Dendritic cell treated with granulocyte-macrophage colony-stimulating factor and Interleukin-4, amounts not matched to agents 40 ng/mL and 50 ng/mL, for 4 days (primary cell): ENCODE data around the gene SMIM21.

Experiments used
- H3K27ac Mint-ChIP-seq: one replicate; pipeline ENCODE4 v1.8.0; 2022; ENCODE audit warnings: mild to moderate bottlenecking, mixed read lengths
- H3K27me3 Mint-ChIP-seq: one replicate; pipeline ENCODE4 v1.8.0; 2022; ENCODE audit warnings: mild to moderate bottlenecking, mixed read lengths
- H3K36me3 Mint-ChIP-seq: one replicate; pipeline ENCODE4 v1.8.0; 2022; ENCODE audit warnings: low read depth, mixed read lengths
- H3K4me1 Mint-ChIP-seq: one replicate; pipeline ENCODE4 v1.8.0; 2022; ENCODE audit warnings: low read depth, mixed read lengths
- H3K4me3 Mint-ChIP-seq: one replicate; pipeline ENCODE4 v1.8.0; 2022; ENCODE audit warnings: mild to moderate bottlenecking, moderate library complexity, mixed read lengths
- H3K9me3 Mint-ChIP-seq: one replicate; pipeline ENCODE4 v1.8.0; 2022; ENCODE audit warnings: mixed read lengths
- intact Hi-C: fragments of 100-400 bp; cut with micrococcal nuclease; formaldehyde crosslinking; loops from one replicate; pipeline ENCODE4 v1.15.0; 2022

The SMIM21 gene

DNA sequence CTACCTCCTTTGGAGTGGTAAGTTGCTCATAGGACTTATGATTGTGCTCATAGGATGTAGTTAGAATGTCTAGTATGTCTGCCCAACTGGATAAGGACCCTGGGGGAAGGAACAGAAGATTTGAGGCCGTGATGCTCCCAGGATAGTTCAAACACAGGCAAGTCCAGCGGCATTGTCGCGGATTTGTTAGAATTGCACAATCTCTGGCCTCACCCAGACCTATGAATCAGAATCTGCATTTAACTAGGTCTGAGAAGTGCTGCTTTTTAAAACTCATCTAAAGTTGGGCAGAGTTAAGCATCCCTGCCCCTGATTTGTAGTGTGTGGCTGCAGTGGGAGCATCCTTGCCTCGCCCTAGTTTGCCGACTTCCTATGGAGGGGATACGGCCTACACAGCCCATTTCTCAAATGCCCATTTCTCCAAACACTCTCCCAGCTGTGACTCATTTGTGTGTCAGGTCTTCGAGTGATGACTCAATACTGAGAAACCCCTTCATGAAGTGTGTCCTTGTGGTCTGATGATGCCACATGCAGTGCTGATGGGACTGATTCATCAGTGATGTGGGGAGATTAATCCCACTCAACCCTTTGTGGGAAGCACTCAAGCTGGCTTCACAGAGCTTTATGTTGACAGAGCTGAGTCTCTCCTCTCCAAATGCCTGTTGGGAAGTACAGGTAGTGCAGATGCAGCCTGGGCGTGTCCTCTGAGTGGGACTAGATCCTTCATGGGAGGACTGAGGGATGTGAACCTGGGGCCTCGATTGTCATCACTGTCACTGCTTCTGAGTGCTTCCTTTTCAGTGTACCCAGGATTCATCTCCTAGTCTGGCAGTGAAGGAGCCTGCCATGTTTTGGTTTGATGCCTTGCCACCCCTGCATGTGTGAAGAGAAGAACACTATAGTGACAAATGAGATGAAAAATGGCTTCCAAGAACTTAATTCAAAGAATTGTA, 18.7 kb downstream of the SMIM21 start:
- Mint-ChIP-seq H3K27me3 (peaks cover 5% of the 10 kb centered on the region), H3K4me1 (no peaks in the 10 kb centered on the region), H3K27ac (no peak overlapping the region), H3K4me3 (no peak overlapping the region), H3K9me3 (no peaks in the 10 kb centered on the region), H3K36me3 (no peaks in the 10 kb centered on the region)
- intact Hi-C loops = no loop called here

DNA sequence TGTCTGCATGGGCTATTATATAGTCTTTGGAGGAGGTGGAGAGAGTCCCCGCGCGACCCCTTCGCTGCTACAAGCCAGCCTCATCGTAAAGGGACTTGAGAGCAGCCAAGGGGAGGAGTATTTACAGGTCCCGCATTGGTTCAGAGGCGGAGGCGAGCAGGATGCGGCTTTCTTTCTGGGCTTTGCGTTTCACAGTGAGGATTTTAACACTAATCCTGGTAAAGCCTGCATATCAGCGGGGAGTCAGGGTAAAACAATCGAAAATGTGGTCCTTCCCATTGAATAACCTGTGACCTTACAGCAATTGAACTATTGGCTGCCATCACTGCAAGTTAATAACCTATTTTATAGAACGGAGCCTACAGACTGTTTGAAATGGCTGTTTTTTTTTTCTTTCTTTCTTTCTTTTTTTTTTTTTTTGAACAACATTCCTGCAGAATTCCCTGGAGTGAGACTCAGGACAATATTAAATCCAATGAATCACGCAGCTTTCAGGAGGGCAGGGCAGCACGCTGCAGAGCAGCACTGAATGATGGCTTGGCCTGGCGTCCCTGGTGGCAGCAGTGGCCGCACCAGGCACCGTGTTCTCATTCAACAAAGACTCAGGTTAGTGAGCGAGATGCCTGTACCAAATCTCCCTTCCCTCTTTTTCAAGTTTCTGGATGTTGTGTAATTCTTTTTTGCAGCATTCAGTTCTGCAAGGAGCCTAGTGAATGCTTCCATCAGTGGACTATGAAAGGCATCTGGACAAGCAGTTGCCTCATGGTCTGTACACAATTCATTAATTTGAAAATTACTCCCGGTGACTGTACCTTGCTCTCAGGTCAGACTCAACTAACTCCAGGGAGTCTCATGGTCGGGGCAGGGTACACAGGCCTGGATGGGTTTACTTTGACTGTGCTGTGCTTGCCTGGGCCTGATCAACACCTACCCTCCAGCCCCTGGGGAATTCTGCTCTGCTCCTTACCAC, 19.8 kb downstream of the SMIM21 start:
- Mint-ChIP-seq H3K27ac (no peak overlapping the region), H3K27me3 (peaks cover 3% of the 10 kb centered on the region), H3K36me3 (no peaks in the 10 kb centered on the region), H3K4me1 (no peaks in the 10 kb centered on the region), H3K4me3 (no peak overlapping the region), H3K9me3 (no peaks in the 10 kb centered on the region)
- intact Hi-C loops = no loop called here

DNA sequence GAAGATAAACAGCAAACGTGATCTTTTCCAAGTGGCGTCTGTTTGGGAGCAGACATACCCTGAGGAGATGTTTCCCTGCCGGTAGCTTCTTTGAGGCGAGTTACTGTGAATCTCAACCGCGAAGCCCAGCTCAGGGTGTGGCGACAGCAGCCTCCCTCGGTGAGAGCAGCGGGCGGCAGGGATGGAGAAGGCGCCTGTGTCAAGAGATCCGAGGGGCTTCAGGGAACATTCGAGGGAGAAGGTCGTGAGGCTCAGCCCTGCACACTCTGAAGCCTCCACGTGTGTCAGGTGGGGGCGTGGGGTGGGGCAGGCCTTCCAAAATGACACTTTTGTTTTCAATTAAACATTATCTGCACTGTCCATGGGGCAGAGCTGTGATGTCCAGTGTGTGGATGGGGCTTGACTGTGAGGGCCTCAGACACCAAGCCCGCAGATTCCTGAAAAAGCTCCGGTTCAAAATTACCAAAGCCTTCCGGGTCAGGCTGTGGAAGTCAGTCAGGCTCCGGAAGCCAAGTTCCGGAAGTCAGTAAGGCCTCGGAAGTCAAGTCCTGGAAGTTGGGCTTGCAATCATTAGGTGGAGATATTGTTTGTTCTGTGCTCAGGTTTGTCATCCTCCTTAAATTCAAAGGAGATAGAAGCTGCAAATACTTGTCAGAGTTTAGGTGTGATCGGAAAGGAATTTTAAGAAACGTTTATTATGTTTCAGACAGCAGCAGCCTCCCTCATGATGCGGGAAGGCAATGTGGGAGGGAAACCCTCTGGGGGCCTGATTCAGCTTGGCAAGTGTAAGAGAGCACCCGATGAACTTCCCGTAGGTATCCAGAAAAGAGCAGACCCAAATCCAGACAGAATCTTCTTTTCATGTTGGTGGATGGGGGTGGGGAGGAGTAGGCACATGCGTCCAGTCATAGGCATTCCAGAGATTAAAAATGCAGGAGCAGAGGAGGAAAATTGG, 20.7 kb downstream of the SMIM21 start:
- Mint-ChIP-seq H3K4me3 (no peak overlapping the region), H3K36me3 (no peaks in the 10 kb centered on the region), H3K27ac (no peak overlapping the region), H3K9me3 (no peaks in the 10 kb centered on the region), H3K4me1 (no peaks in the 10 kb centered on the region), H3K27me3 (peaks cover 5% of the 10 kb centered on the region)
- intact Hi-C loops = no loop called here

DNA sequence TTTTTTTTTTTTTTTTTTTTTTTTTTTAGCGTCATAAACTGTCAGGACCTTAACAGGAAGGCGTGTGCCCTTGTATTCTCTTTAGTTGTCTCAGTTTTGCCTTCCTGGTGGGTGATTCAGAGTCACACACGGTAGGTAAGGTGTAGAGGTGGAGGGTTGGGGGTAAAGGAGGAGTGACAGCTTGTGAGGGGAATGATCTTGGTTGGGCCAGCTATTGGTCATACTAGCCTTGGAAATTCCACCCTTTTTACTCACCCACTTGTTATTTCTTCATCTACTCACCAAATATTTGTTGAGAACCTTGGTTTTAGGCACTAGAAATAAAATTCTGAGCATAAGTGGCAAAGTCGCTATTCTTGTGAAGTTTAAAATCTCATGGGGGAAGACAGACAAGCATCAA, 22.2 kb downstream of the SMIM21 start:
- peaks cover 5% of the 10 kb centered on the region for H3K27me3 Mint-ChIP-seq
- no peaks in the 10 kb centered on the region for H3K36me3 Mint-ChIP-seq
- no peak overlapping the region for H3K27ac Mint-ChIP-seq
- H3K4me3 Mint-ChIP-seq = no peak overlapping the region
- H3K4me1 Mint-ChIP-seq = no peaks in the 10 kb centered on the region
- intact Hi-C loops = no loop called here
- no peaks in the 10 kb centered on the region for H3K9me3 Mint-ChIP-seq

DNA sequence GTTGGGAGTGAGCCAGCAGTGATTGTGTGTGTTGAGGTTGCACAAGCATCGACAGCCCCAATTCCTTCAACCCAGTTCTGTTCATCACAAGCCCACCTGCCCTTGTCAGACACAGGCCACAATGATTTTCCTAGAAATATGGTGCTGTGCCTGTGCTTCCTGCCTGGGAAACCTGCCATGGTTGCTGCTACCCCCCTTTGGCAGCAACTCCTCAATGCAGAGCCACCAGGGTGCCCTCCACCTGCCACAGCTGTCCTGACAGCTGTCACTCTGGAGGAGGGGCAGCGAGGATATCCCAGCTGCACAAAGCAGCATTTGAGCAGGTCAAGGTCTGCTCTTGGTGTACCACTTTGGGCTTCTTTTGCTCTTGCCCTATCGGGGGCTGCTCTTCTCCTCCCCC, 27.1 kb downstream of the SMIM21 start:
- Mint-ChIP-seq H3K27ac (no peak overlapping the region), H3K4me1 (no peaks in the 10 kb centered on the region), H3K27me3 (peaks cover 8% of the 10 kb centered on the region), H3K4me3 (no peak overlapping the region), H3K36me3 (no peaks in the 10 kb centered on the region), H3K9me3 (no peaks in the 10 kb centered on the region)
- intact Hi-C loops = no loop called here

DNA sequence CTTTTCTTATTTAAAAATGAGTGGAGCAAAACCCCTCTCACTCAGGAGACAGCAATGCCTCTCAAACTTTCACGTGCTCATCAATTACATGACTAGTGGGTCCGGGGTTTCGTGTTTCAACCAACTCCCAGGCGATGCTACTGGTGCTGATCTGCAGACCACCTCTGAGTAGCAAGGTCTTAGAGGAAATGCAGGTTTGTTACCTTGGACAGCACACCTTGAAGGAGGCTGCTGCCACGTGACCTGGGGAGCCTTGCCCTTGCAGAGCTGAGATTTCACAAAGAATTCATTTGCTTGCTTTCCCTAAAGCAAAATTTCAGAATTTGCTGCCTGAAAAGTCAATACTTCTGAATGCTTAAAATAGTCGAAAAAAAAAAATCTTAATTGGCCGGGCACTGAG, 32.4 kb downstream of the SMIM21 start:
- H3K27me3 Mint-ChIP-seq = peaks cover 15% of the 10 kb centered on the region
- H3K36me3 Mint-ChIP-seq = no peaks in the 10 kb centered on the region
- intact Hi-C loops = no loop called here
- H3K9me3 Mint-ChIP-seq = no peaks in the 10 kb centered on the region
- H3K4me1 Mint-ChIP-seq = no peaks in the 10 kb centered on the region
- H3K4me3 Mint-ChIP-seq = no peak overlapping the region
- no peak overlapping the region for H3K27ac Mint-ChIP-seq

DNA sequence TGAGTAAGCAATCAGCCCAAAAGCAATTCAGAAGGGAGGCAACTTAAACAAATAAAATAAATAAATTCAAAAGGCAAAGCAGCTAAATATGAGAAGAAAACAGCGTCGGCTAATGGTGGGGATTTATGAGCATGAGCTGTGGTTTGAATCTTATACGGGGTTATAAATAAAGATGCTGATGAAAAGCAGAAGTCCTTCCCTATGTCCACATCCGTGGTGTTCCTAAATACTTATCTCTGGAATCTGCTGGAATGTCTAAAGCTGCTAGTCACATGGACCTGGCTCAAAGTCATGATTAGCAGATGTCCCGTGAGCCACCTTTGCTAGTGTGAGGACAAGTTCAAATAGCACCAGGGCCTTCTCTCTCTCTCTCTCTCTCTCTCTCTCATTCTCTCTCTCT, 33.8 kb downstream of the SMIM21 start:
- Mint-ChIP-seq H3K27me3 (peaks cover 12% of the 10 kb centered on the region), H3K4me3 (no peak overlapping the region), H3K9me3 (no peaks in the 10 kb centered on the region), H3K36me3 (no peaks in the 10 kb centered on the region), H3K27ac (no peak overlapping the region), H3K4me1 (no peaks in the 10 kb centered on the region)
- intact Hi-C loops = no loop called here

DNA sequence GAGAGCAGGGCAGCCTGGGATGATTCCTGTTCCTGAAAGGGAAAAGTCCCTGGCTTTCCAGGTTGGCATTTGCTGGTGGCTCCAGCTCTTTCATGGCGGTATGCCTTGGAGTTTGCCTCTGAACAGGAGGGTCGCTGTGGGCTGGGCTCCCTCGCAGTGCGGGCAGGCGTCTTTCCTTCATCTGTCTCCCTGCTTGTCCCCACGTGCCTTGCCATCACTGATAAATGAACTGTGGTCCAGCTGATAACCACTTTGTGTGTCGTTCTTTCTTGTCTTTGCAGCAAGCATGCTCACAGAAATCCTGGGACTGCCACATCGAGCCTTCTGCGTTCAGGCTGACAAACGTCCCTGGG, 35.3 kb downstream of the SMIM21 start:
- intact Hi-C loops = no loop called here
- Mint-ChIP-seq H3K27me3 (peaks cover 12% of the 10 kb centered on the region), H3K27ac (no peak overlapping the region), H3K4me1 (no peaks in the 10 kb centered on the region), H3K9me3 (no peaks in the 10 kb centered on the region), H3K36me3 (no peaks in the 10 kb centered on the region), H3K4me3 (no peak overlapping the region)

DNA sequence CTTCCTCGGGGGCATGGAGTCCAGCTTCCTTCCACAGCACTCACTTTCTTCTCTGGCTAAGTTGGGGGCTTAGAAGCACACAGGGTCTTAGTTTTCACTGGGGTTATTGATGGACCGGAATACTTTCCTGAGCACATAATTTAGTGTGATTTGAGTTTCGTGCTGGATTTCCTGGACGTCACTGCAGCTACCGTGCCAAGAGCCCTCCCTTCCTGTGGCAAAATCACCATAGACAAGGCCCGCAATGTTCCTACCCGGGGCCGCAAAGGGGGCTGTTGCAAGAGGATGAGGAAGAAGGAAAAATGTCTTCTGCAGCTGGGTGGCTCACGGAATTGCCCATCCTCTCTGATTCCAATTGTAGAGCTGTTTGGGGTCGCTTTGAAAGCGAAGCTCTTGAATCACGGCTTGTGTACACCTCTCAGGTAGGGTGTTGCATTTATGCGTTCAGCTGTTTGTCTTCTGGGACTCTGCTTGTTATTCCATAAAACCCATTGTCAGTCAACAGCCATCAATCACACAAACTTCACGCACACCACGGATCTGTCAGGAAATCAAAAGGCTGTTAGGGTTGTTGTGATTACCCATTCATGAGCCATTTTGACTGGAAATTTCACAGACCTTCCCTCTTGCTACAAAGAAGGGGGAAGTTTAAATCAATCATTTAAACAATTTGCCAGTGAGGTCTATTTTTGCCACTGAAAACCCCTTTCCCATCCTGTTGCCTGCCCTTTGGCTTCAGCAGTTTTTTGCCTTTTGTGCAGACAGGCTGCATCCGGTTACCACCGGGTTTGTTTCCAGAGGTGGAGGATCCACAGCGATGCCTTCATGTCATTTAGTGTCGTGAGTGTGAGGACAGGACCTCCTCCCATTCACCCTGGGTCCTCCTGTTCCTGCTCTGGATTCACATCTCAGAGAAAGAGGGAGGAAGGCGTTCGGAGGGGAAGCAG, 36.0 kb downstream of the SMIM21 start:
- Mint-ChIP-seq H3K27me3 (peaks cover 12% of the 10 kb centered on the region), H3K4me3 (no peak overlapping the region), H3K27ac (no peak overlapping the region), H3K9me3 (no peaks in the 10 kb centered on the region), H3K4me1 (no peaks in the 10 kb centered on the region), H3K36me3 (no peaks in the 10 kb centered on the region)
- intact Hi-C loops = no loop called here

DNA sequence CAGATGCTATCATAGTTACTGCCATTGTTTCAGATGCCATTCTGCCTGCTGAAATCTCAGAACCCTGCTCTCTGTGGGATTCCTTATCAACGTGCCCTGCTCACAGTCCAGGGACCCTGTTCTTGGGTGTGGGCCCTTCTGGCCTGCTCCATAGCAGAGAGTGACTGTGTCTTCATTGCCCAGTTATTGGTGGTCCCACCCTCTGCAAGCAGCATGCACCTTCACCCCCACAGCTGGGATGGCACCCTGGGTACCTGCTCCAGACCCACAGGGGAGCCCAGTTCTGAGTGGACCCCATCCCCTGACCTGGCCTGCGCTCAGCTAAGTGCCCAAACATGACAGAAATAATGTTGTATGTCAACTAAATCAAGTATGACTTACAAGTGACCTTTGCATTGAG, 36.6 kb downstream of the SMIM21 start:
- Mint-ChIP-seq H3K27me3 (peaks cover 12% of the 10 kb centered on the region), H3K27ac (no peak overlapping the region), H3K36me3 (no peaks in the 10 kb centered on the region), H3K9me3 (no peaks in the 10 kb centered on the region), H3K4me3 (no peak overlapping the region), H3K4me1 (no peaks in the 10 kb centered on the region)
- intact Hi-C loops = no loop called here

DNA sequence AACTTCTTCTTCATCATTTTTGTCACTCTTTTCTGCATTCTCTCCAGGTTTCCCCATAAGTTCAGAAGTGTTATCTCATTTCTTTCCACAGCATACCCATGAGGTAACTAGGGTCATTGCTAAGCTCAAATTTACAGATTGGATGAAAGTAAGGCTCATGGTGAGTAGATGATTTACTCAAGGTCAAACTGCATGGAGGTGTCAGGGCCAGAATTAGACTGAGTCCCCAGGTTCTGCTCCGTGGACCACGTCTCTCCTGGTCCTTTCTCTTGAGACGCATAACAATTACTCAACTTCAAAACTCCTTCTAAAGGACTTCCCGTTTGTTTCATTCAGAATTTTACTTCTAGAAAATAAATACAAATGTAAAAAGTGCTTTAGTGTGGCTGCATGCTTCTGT, 43.4 kb downstream of the SMIM21 start:
- Mint-ChIP-seq H3K4me1 (no peaks in the 10 kb centered on the region), H3K4me3 (no peak overlapping the region), H3K27ac (no peak overlapping the region), H3K9me3 (no peaks in the 10 kb centered on the region), H3K27me3 (peaks cover 8% of the 10 kb centered on the region), H3K36me3 (no peaks in the 10 kb centered on the region)
- intact Hi-C loops = no loop called here

DNA sequence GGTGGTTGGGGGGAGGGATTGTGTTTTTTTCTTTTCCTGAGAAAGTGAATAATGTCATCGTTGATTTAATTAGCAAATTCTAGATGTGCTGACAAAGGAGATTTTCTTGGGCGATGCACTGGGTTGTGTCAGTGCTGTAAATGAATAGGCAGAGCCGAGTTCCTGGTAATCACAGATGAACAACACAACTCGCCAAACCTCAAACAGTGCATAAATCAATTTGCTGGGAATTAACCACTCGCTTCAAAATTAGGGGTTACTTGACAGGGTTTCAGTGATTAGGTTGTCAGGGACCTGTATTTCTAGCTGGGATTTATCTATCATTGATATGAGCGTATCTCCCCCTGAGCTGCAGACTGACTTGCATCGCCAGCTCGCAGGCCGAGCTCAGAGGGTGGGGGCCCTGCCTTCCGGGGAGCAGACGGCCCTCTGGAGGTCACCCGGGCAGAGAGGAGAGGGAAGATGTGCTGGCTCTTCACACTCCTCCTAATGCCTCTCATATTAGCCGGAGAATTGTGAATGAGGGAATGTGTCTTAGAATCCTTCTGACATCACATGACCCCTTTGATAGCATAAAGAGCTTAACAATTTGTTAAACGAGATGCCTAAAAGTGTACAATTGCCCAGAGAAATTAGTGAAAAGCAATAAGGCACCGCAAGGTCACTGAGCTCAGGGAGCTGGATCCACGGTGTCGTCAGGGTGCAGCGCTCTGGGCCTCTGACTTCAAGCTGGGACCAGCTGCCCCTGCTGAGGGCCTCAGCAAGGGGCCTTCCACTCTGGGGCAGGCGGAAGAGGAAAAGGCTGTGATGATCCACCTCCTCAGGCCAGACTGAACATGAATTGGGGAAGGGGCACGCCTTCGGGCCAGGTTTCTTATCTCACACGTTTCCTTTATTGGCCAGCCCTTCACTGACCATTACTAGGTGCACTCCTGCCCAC, 48.9 kb downstream of the SMIM21 start:
- H3K36me3 Mint-ChIP-seq = no peaks in the 10 kb centered on the region
- H3K4me1 Mint-ChIP-seq = no peaks in the 10 kb centered on the region
- H3K9me3 Mint-ChIP-seq = no peaks in the 10 kb centered on the region
- intact Hi-C loops = no loop called here
- H3K27me3 Mint-ChIP-seq = peaks cover 6% of the 10 kb centered on the region
- H3K27ac Mint-ChIP-seq = no peak overlapping the region
- no peak overlapping the region for H3K4me3 Mint-ChIP-seq
